Peyer's patch (tissue), 4 donors: ENCODE results near the gene MCM8. TPM values are rescaled to one million over a fixed set of nuclear protein-coding genes. Genes with fewer than 3 reads are reported as not detected.
A peak's percentile ranks its signal among the peaks of the same experiment; 100 is the strongest.

Experiments
- DNase-seq, 3 donors: peaks; one replicate each; pipeline ENCODE4 v3.0.0-alpha.2; 2017 to 2019
- H3K27ac ChIP-seq, 4 donors: fragments of 200-600 bp; sonication (generic); one replicate each; pipeline ENCODE4 v1.5.1; 2016 to 2019
- H3K27me3 ChIP-seq, 2 donors: fragments of 200-600 bp; sonication (generic); one replicate each; pipeline ENCODE4 v1.5.1; 2019
- H3K36me3 ChIP-seq, 3 donors: fragments of 200-600 bp; sonication (generic); one replicate each; pipeline ENCODE4 v1.5.1; 2016 to 2019
- H3K4me1 ChIP-seq, 4 donors: fragments of 200-600 bp; sonication (generic); one replicate each; pipeline ENCODE4 v1.5.1; 2016 to 2019
- H3K4me3 ChIP-seq, 4 donors: fragments of 200-600 bp; sonication (generic); 1 replicate in 3 of 4; 2 replicates in 1 of 4; pipeline ENCODE4 v1.5.1; 2016 to 2019; ENCODE audit warnings: mild to moderate bottlenecking in 1 of 4
- H3K9me3 ChIP-seq, 4 donors: fragments of 200-600 bp; sonication (generic); one replicate each; pipeline ENCODE4 v1.5.1; 2016 to 2019; ENCODE audit warnings: mild to moderate bottlenecking in 1 of 4
- CTCF ChIP-seq, 6 experiments: fragments of 450-650 bp in 4 of 6; fragments of 200-600 bp in 2 of 6; sonication (generic) in 1 of 6; IDR thresholded peaks; one replicate each; pipeline ENCODE4 v1.5.1; 2017 to 2019; ENCODE audit warnings: antibody characterized with exemption in 6 of 6, mild to moderate bottlenecking in 3 of 6, moderate library complexity in 1 of 6
- POLR2A ChIP-seq, 2 donors: fragments of 450-650 bp; IDR thresholded peaks; one replicate each; pipeline ENCODE4 v1.5.1; 2017; ENCODE audit warnings: antibody characterized with exemption in 2 of 2, mild to moderate bottlenecking in 2 of 2, moderate library complexity in 2 of 2
- total RNA-seq, 4 donors: library from RNA; depleted of rRNA; stranded (reverse); fragments of >200 nt; gene quantifications; one replicate each; pipeline ENCODE4 v1.1.0, GENCODE V29; 2016

Gene MCM8
- total RNA-seq, 4 donors from 2014 or later, result 5.8 to 25.6 (median 6.2) TPM

GRCh38 chr20:6007529-6008103 is 57.2 kb downstream of the MCM8 start:
- H3K4me3 ChIP-seq, result peak overlapping the region in 2 of 4 donors; percentile 88 to 89
- H3K4me1 ChIP-seq, result peaks cover 0 to 14% (median 10%) of the 10 kb centered on the region in 4 donors
- TF ChIP-seq CTCF (IDR thresholded peaks at IDR 0.05) (no peak), POLR2A (IDR thresholded peaks at IDR 0.05) (peak in 1 of 2 donors; percentile 19)
- DNase-seq, result no peak
- H3K9me3 ChIP-seq, result no peaks in the 10 kb centered on the region
- H3K36me3 ChIP-seq, result peaks cover 0 to 29% (median 0%) of the 10 kb centered on the region in 3 donors
- peak overlapping the region in 2 of 4 donors; percentile 79 to 90 for H3K27ac ChIP-seq
- no peaks in the 10 kb centered on the region for H3K27me3 ChIP-seq

- DNase-seq, result peak in 1 of 3 donors; percentile 56
- Histone ChIP-seq H3K9me3 (no peaks in the 10 kb centered on the region), H3K27me3 (no peaks in the 10 kb centered on the region), H3K4me1 (peaks cover 0 to 14% (median 10%) of the 10 kb centered on the region in 4 donors), H3K27ac (peak overlapping the region in 1 of 4 donors; percentile 4), H3K4me3 (peak overlapping the region in 2 of 4 donors; percentile 8 to 89), H3K36me3 (peaks cover 0 to 32% (median 0%) of the 10 kb centered on the region in 3 donors)
- no peak for TF ChIP-seq POLR2A (IDR thresholded peaks at IDR 0.05)
- TF ChIP-seq CTCF (IDR thresholded peaks at IDR 0.05), result no peak
These were observed 57.8 kb downstream of the MCM8 start for GRCh38 chr20:6008254-6008653.

GRCh38 chr20:6012179-6012578 is 61.7 kb downstream of the MCM8 start:
- peaks cover 0 to 57% (median 0%) of the 10 kb centered on the region in 3 donors for H3K36me3 ChIP-seq
- no peak for TF ChIP-seq CTCF (IDR thresholded peaks at IDR 0.05)
- no peak for TF ChIP-seq POLR2A (IDR thresholded peaks at IDR 0.05)
- no peak overlapping the region for H3K4me3 ChIP-seq
- H3K4me1 ChIP-seq, result peaks cover 0 to 11% (median 5%) of the 10 kb centered on the region in 4 donors
- H3K9me3 ChIP-seq, result no peaks in the 10 kb centered on the region
- no peak for DNase-seq
- no peak overlapping the region for H3K27ac ChIP-seq
- no peaks in the 10 kb centered on the region for H3K27me3 ChIP-seq

- H3K27me3 ChIP-seq, result no peaks in the 10 kb centered on the region
- H3K27ac ChIP-seq, result no peak overlapping the region
- DNase-seq, result no peak
- H3K9me3 ChIP-seq, result no peaks in the 10 kb centered on the region
- H3K4me1 ChIP-seq, result no peaks in the 10 kb centered on the region
- TF ChIP-seq CTCF (IDR thresholded peaks at IDR 0.05), result no peak
- TF ChIP-seq POLR2A (IDR thresholded peaks at IDR 0.05), result no peak
- H3K36me3 ChIP-seq, result peaks cover 0 to 57% (median 0%) of the 10 kb centered on the region in 3 donors
- H3K4me3 ChIP-seq, result no peak overlapping the region
These were observed 63.6 kb downstream of the MCM8 start for GRCh38 chr20:6014017-6014416.

GRCh38 chr20:6014957-6015356 is 64.5 kb downstream of the MCM8 start:
- H3K9me3 ChIP-seq, result no peaks in the 10 kb centered on the region
- no peak overlapping the region for H3K4me3 ChIP-seq
- TF ChIP-seq POLR2A (IDR thresholded peaks at IDR 0.05) (no peak), CTCF (IDR thresholded peaks at IDR 0.05) (no peak)
- H3K4me1 ChIP-seq, result no peaks in the 10 kb centered on the region
- H3K27ac ChIP-seq, result no peak overlapping the region
- H3K27me3 ChIP-seq, result no peaks in the 10 kb centered on the region
- DNase-seq, result no peak
- H3K36me3 ChIP-seq, result peaks cover 0 to 53% (median 0%) of the 10 kb centered on the region in 3 donors
